Forelimb muscle (tissue), 1 donor: ENCODE measurements around the gene BCAS3. TPM values are rescaled to one million over a fixed set of nuclear protein-coding genes. Genes with fewer than 3 reads are reported as not detected.

Experiments used
- polyA plus RNA-seq: library from polyadenylated mRNA; unstranded; fragments of 120-200 nt; gene quantifications from one replicate; pipeline ENCODE4 v1.2.1, GENCODE V29; 2013; ENCODE audit not compliant: insufficient read length

BCAS3 gene
- polyA plus RNA-seq, 1 donor, result 10.1 TPM

Other genes starting within 250 kb of the BCAS3 start
- gene APPBP2, start 151.6 kb upstream of the BCAS3 start, polyA plus RNA-seq, result 31.3 TPM
- 8.9 TPM for gene PPM1D, start 77.7 kb upstream of the BCAS3 start, polyA plus RNA-seq